GM23338 (cell line): ENCODE results near the gene MCC. TPM values are rescaled to one million over a fixed set of nuclear protein-coding genes. Genes with fewer than 3 reads are reported as not detected.

Source experiments
- ATAC-seq: fragments of 200-7000 bp; cut with Tn5 transposase; 3 replicates; pipeline ENCODE4 v1.9.1; 2020
- DNase-seq: peaks from one replicate; pipeline ENCODE4 v3.0.0-alpha.2; 2015; ENCODE audit warnings: low spot score
- H2AFZ ChIP-seq: fragments of 200-600 bp; sonication (generic); 2 replicates; pipeline ENCODE4 v1.8.0; 2016; ENCODE audit warnings: antibody characterized with exemption, mild to moderate bottlenecking, moderate library complexity
- H3F3A ChIP-seq: fragments of 200-600 bp; sonication (generic); replicated peaks from 2 replicates; pipeline ENCODE4 v1.8.0; 2017; ENCODE audit warnings: antibody characterized with exemption, mixed run types, low read depth
- H3K27ac ChIP-seq: fragments of 200-600 bp; sonication (generic); 2 replicates; pipeline ENCODE4 v1.6.1; 2016; ENCODE audit warnings: low read depth
- H3K27me3 ChIP-seq: fragments of 200-600 bp; sonication (generic); 2 replicates; pipeline ENCODE4 v1.8.0; 2016; ENCODE audit warnings: mild to moderate bottlenecking, mixed run types, moderate library complexity; ENCODE audit not compliant: insufficient read depth
- H3K36me3 ChIP-seq: fragments of 200-600 bp; sonication (generic); 2 replicates; pipeline ENCODE4 v1.8.0; 2016; ENCODE audit warnings: mild to moderate bottlenecking; ENCODE audit not compliant: insufficient read depth
- H3K4me1 ChIP-seq: fragments of 200-600 bp; sonication (generic); 2 replicates; pipeline ENCODE4 v1.8.0; 2016; ENCODE audit warnings: mild to moderate bottlenecking, moderate library complexity; ENCODE audit not compliant: insufficient read depth
- H3K4me2 ChIP-seq: fragments of 200-600 bp; sonication (generic); 2 replicates; pipeline ENCODE4 v1.7.1; 2017; ENCODE audit warnings: mixed run types
- H3K4me3 ChIP-seq: fragments of 200-600 bp; sonication (generic); 2 replicates; pipeline ENCODE4 v1.6.1; 2016; ENCODE audit warnings: mixed run types
- H3K79me2 ChIP-seq: fragments of 200-600 bp; sonication (generic); replicated peaks from 2 replicates; pipeline ENCODE4 v1.8.0; 2017; ENCODE audit warnings: mild to moderate bottlenecking; ENCODE audit not compliant: insufficient read depth
- H3K9me2 ChIP-seq: fragments of 200-600 bp; sonication (generic); 2 replicates; pipeline ENCODE4 v1.8.0; 2017; ENCODE audit not compliant: insufficient read depth
- H4K20me1 ChIP-seq: fragments of 200-600 bp; sonication (generic); replicated peaks from 2 replicates; pipeline ENCODE4 v1.8.0; 2017; ENCODE audit warnings: mild to moderate bottlenecking; ENCODE audit not compliant: insufficient read depth
- H3K27ac Mint-ChIP-seq: 2 replicates; pipeline ENCODE4 v1.8.0; 2020; ENCODE audit warnings: inconsistent platforms, mild to moderate bottlenecking, moderate library complexity, mixed read lengths
- H3K27me3 Mint-ChIP-seq: 3 replicates; pipeline ENCODE4 v1.8.0; 2022; ENCODE audit warnings: low read depth, mild to moderate bottlenecking, moderate library complexity, mixed read lengths, inconsistent platforms; ENCODE audit not compliant: insufficient read depth, poor library complexity
- H3K36me3 Mint-ChIP-seq: 3 replicates; pipeline ENCODE4 v1.8.0; 2021; ENCODE audit warnings: low read depth, mild to moderate bottlenecking, inconsistent platforms, moderate library complexity, mixed read lengths
- H3K4me1 Mint-ChIP-seq: 3 replicates; pipeline ENCODE4 v1.8.0; 2020; ENCODE audit warnings: mild to moderate bottlenecking, inconsistent platforms, mixed read lengths
- H3K4me3 Mint-ChIP-seq: 3 replicates; pipeline ENCODE4 v1.8.0; 2021; ENCODE audit warnings: moderate library complexity, mild to moderate bottlenecking, inconsistent platforms, mixed read lengths
- H3K9me3 Mint-ChIP-seq: 3 replicates; pipeline ENCODE4 v1.8.0; 2020; ENCODE audit warnings: moderate library complexity, mild to moderate bottlenecking, inconsistent platforms, mixed read lengths
- EZH2 ChIP-seq: fragments of 200-600 bp; sonication (generic); IDR thresholded peaks from one replicate; pipeline ENCODE4 v1.8.0; 2017; ENCODE audit warnings: antibody characterized with exemption, mild to moderate bottlenecking, low read depth; ENCODE audit not compliant: unreplicated experiment
- POLR2AphosphoS5 ChIP-seq: IDR thresholded peaks from 2 replicates; pipeline ENCODE4 v1.6.1; 2016; ENCODE audit warnings: antibody characterized with exemption, low read depth
- polyA plus RNA-seq: library from polyadenylated mRNA; unstranded; fragments of >200 nt; fragmentation: Nextera tagmentation; extraction: Ambion mirVana; gene quantifications from 2 replicates; pipeline ENCODE4 v1.2.1, GENCODE V29; 2016
- total RNA-seq: library from RNA; depleted of rRNA; stranded (reverse); fragments of >200 nt; shearing (Covaris generic); gene quantifications from 2 replicates; pipeline ENCODE4 v1.2.3, GENCODE V29; 2014
- TF ChIP-seq, protein P1 (sequence below), 2 experiments: fragments of 200-600 bp in 1 of 2; sonication (generic) in 1 of 2; conservative IDR thresholded peaks; 2 replicates each; pipeline versions ENCODE4 v1.5.1 to v1.6.1; 2016 to 2017; ENCODE audit warnings: antibody characterized with exemption in 2 of 2, low read depth in 2 of 2, mild to moderate bottlenecking in 2 of 2, moderate library complexity in 1 of 2
- TF ChIP-seq, protein P2 (sequence below): IDR thresholded peaks from one replicate; pipeline ENCODE4 v1.6.1; 2018; ENCODE audit warnings: antibody characterized with exemption; ENCODE audit not compliant: unreplicated experiment
- TF ChIP-seq, protein P3 (sequence below): IDR thresholded peaks from 2 replicates; pipeline ENCODE4 v1.6.1; 2016; ENCODE audit warnings: antibody characterized with exemption

Gene MCC
- total and polyA plus RNA-seq, 2 experiments from 2014 or later, result 3.8 to 10.1 TPM

DNA sequence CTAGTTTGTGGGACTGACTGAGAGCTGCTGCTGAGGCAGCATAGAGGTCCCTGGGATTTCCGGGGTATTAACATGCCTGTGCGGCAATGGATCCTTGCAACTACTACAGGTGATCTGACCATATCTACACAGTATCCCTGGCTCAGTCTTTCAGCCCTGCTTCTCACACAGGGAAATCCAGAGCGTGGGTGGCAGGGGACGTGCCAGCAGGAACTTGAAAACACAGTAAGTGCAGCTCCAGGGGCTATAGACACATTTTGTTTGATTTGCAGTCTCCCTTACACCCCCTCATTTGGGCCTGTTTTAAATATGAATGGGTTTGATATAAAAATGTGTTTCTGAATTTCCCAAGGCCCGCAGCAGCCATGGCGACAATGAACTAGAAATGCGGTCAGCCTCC, 302.2 kb downstream of the MCC start:
- ATAC-seq (peak; percentile 42; the same call in 2 of the 3 replicates), DNase-seq (no peak)
- peak overlapping the region; percentile 40; the same call in 1 of the 2 replicates for H3K27ac Mint-ChIP-seq
- no peak overlapping the region for H2AFZ ChIP-seq
- peaks cover 37% of the 10 kb centered on the region for H3K4me1 Mint-ChIP-seq
- no peaks in the 10 kb centered on the region for H3K36me3 Mint-ChIP-seq
- no peak overlapping the region for H3K27ac ChIP-seq
- H3K4me3 Mint-ChIP-seq, result no peak overlapping the region
- H3K9me3 Mint-ChIP-seq, result no peaks in the 10 kb centered on the region
- H3K36me3 ChIP-seq, result no peaks in the 10 kb centered on the region
- no peaks in the 10 kb centered on the region for H3K27me3 ChIP-seq
- H3K4me2 ChIP-seq, result no peak overlapping the region
- no peaks in the 10 kb centered on the region for H3F3A ChIP-seq
- TF ChIP-seq, protein P1, sequence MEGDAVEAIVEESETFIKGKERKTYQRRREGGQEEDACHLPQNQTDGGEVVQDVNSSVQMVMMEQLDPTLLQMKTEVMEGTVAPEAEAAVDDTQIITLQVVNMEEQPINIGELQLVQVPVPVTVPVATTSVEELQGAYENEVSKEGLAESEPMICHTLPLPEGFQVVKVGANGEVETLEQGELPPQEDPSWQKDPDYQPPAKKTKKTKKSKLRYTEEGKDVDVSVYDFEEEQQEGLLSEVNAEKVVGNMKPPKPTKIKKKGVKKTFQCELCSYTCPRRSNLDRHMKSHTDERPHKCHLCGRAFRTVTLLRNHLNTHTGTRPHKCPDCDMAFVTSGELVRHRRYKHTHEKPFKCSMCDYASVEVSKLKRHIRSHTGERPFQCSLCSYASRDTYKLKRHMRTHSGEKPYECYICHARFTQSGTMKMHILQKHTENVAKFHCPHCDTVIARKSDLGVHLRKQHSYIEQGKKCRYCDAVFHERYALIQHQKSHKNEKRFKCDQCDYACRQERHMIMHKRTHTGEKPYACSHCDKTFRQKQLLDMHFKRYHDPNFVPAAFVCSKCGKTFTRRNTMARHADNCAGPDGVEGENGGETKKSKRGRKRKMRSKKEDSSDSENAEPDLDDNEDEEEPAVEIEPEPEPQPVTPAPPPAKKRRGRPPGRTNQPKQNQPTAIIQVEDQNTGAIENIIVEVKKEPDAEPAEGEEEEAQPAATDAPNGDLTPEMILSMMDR (conservative IDR thresholded peaks at IDR 0.05; ENCODE audit: low read depth in 2 of 2), result no peak
- TF ChIP-seq EZH2, result no peak
- H4K20me1 ChIP-seq, result no peaks in the 10 kb centered on the region
- peaks cover 8% of the 10 kb centered on the region; the same call in 1 of the 2 replicates for H3K4me1 ChIP-seq
- no peaks in the 10 kb centered on the region for H3K79me2 ChIP-seq
- no peaks in the 10 kb centered on the region for H3K9me2 ChIP-seq
- H3K27me3 Mint-ChIP-seq, result peaks cover 2% of the 10 kb centered on the region
- no peak overlapping the region for H3K4me3 ChIP-seq

DNA sequence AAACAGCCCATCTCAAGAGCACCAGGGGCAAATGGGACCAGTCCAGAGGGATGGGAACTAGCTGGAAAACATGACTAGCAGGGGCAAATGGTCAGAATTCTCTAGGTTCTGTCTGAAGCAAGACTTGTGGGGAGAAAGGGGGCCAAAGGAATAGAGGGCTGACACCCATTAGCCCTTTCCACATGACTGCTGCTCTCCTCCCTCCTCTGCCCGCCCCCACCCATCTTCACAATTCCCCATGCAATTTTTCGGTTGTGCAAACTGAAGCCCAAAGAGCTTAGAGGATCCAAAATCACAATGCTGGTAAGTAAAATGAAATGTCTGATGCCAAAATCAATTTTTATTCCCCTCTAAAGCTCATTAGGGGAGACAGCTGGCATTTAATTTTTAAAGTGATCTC, 304.6 kb downstream of the MCC start:
- Mint-ChIP-seq H3K4me1 (peaks cover 48% of the 10 kb centered on the region), H3K36me3 (no peaks in the 10 kb centered on the region), H3K4me3 (no peak overlapping the region), H3K27ac (no peak overlapping the region), H3K27me3 (peaks cover 2% of the 10 kb centered on the region), H3K9me3 (no peaks in the 10 kb centered on the region)
- Histone ChIP-seq H3K4me2 (no peak overlapping the region), H3K27ac (no peak overlapping the region), H2AFZ (no peak overlapping the region), H3K36me3 (no peaks in the 10 kb centered on the region), H3K79me2 (no peaks in the 10 kb centered on the region), H3K4me3 (no peak overlapping the region), H3F3A (no peaks in the 10 kb centered on the region), H4K20me1 (no peaks in the 10 kb centered on the region), H3K27me3 (no peaks in the 10 kb centered on the region), H3K4me1 (peaks cover 22% of the 10 kb centered on the region; the same call in 1 of the 2 replicates), H3K9me2 (no peaks in the 10 kb centered on the region)
- DNase-seq (no peak), ATAC-seq (no peak)
- no peak for TF ChIP-seq POLR2AphosphoS5
- TF ChIP-seq, protein P2, sequence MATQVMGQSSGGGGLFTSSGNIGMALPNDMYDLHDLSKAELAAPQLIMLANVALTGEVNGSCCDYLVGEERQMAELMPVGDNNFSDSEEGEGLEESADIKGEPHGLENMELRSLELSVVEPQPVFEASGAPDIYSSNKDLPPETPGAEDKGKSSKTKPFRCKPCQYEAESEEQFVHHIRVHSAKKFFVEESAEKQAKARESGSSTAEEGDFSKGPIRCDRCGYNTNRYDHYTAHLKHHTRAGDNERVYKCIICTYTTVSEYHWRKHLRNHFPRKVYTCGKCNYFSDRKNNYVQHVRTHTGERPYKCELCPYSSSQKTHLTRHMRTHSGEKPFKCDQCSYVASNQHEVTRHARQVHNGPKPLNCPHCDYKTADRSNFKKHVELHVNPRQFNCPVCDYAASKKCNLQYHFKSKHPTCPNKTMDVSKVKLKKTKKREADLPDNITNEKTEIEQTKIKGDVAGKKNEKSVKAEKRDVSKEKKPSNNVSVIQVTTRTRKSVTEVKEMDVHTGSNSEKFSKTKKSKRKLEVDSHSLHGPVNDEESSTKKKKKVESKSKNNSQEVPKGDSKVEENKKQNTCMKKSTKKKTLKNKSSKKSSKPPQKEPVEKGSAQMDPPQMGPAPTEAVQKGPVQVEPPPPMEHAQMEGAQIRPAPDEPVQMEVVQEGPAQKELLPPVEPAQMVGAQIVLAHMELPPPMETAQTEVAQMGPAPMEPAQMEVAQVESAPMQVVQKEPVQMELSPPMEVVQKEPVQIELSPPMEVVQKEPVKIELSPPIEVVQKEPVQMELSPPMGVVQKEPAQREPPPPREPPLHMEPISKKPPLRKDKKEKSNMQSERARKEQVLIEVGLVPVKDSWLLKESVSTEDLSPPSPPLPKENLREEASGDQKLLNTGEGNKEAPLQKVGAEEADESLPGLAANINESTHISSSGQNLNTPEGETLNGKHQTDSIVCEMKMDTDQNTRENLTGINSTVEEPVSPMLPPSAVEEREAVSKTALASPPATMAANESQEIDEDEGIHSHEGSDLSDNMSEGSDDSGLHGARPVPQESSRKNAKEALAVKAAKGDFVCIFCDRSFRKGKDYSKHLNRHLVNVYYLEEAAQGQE, result no peak
- TF ChIP-seq, protein P3, sequence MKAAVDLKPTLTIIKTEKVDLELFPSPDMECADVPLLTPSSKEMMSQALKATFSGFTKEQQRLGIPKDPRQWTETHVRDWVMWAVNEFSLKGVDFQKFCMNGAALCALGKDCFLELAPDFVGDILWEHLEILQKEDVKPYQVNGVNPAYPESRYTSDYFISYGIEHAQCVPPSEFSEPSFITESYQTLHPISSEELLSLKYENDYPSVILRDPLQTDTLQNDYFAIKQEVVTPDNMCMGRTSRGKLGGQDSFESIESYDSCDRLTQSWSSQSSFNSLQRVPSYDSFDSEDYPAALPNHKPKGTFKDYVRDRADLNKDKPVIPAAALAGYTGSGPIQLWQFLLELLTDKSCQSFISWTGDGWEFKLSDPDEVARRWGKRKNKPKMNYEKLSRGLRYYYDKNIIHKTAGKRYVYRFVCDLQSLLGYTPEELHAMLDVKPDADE, result no peak
